Right kidney (tissue), 1 donor: Measurements from ENCODE around the gene MRGPRE.

Source experiments
- DNase-seq: peaks from one replicate; pipeline ENCODE4 v3.0.0-alpha.2; 2016

The MRGPRE gene

GRCh38 chr11:3196161-3197043 is 35.8 kb downstream of the MRGPRE start:
- no peak for DNase-seq

- no peak for DNase-seq
Measured at GRCh38 chr11:3195251-3196160, 36.7 kb downstream of the MRGPRE start.

- no peak for DNase-seq
Measured at GRCh38 chr11:3194016-3194816, 38.0 kb downstream of the MRGPRE start.

GRCh38 chr11:3193373-3194015 is 38.7 kb downstream of the MRGPRE start:
- DNase-seq = no peak

DNA sequence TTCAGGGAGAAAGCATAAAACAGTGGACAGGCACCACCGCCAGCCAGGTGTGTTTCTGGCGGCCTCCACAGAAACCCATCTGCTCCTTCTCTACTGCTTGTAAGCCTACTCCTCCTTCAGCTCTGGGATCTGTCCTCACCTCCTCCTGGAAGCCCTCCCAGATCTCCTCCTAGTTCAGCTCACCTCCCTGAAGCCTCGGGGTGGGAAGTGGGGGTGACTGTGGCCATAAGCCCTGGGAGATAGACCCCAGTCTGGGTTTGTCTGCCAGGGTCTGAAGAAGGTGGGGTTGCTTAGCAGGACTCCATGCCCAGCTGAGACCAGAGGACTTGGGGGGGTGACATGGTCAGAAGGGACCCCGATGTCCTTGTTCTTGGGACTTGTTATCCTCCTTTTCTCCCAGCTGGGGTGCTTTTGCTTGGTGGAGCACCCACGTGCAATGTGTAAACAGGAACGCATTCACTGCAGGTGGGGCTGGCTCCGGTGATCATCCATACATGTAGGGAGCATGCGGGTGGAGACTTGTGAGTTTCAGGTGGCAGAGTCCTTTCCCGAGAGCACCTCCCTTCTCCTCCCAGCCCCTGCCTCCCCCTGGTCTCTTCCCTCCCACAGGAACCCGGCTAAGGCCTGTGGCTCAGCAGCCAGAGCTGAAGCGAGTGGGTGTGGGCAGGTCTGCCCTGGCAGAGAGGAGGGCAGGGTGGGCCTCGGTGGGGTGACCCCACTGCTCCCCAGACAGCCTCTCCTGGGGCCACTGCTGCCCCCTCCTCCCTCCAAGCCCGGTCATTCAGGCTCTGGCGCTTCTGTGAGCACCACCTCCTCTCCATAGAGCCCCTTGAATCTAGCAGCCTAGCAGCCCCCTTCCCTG is 39.5 kb downstream of the MRGPRE start:
- no peak for DNase-seq

DNA sequence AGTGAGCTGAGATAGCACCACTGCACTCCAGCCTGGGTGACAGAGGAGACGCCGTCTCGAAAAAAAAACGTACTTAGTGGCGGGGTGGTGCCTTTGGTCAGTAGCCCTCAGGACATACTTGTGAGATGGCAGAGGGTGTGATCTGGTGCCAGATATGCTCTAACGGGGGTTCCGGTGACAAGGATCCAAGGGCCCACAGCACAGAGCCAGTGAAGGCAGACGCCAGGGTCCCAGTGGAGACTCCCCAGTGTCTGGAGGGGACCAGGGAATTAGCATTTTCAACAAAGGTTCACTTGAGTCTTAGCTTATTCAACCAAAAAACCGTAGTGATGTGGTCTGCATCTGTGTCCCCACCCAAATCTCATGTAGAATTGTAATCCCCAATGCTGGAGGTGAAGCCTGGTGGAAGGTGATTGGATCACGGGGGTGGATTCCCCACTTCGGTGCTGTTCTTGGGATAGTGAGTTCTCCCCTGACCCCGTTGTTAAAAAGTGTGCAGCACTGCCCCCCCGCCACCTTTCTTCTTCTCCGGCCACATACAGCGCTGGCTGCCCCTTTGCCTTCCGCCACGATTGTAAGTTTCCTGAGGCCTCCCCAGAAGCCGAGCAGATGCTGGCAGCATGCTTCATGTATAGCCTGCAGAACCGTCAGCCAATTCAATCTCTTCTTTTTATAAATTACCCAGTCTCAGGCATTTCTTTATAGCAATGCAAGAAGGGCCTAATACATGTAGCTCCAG is 40.5 kb downstream of the MRGPRE start:
- DNase-seq = no peak

DNA sequence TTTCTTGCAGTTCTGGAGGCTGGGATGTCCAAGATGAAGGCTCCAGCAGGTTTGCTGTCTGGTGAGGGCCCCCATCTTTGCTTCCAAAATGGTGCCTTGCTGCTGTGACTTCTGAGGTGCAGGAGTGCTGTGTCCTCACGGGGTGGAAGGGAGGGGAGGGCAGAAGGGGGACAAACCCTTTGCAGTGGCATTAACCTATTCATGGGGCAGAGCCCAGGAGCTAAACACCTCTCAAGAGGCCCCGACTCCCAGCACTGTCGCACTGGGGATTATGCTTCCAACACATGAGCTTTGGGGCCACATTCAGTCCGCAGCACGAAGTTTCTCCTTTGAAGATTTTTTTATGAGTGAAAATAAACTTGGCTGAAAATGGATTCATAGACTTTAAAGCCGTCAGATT is 41.6 kb downstream of the MRGPRE start:
- DNase-seq = no peak

DNA sequence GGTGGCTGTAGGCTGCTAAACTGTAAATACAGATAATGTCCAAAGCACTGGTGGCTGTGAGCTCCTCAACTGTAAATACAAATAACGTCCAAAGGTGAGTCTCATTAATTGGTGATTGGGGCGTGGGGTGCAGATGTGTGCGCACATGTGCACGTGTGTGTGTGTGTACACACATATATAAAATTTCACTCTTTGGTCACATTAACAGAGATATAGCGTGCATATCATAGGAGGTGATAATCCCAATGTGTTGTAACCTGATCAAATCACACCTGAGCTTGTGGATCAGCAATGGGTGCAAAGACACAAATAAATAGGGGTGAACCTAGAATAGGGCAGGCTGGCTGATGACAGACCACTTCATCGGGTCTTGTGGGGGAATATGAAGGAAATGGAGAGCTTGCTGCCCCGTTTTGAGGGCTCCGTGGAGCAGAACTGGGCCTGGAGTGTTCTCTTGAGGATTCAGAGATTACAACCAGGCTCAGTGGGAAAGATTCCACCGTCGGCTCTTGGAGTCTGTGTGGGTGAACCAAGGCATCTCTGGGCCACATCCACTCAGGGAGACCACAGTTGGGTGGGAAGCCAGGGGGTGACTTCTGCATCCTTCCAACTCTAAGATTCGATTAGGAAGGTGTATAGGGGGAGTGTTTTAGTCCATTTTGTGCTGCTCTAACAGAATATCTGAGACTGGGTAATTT is 42.2 kb downstream of the MRGPRE start:
- DNase-seq = no peak

GRCh38 chr11:3189196-3189843 is 42.9 kb downstream of the MRGPRE start:
- no peak for DNase-seq

DNA sequence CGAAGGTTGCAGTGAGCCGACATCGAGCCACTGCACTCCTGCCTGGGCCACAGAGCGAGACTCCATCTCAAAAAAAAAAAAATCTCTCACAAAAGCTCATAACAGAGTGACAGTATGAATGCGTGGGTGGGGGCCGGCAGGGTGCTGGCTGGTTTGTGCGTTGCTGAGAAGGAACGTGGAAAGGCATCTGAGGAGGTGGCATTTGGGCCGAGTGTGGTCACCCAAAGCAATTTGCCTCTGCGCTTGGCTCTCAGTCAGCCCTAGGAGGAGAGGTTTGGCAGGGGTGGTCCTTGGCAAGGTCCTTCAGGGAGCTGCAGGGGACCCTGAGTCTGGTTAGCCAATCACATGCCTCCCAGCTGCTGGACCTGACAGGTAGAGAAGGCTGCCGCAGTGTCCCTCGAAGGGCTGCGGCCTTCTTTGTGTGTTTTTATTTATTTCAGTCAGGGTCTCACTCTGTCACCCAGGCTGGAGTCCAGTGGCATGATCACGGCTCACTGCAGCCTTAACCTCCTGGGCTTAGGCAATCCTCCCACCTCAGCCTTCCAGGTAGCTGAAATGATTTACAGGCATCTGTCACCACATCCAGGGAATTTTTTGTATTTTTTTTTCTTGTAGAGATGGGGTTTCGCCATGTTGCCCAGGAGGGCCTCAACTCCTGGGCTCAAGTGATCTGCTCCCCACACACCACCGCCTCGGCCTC is 43.6 kb downstream of the MRGPRE start:
- DNase-seq = no peak

GRCh38 chr11:3186166-3186953 is 45.9 kb downstream of the MRGPRE start:
- no peak for DNase-seq

- DNase-seq = no peak
Measured at GRCh38 chr11:3184732-3185347, 47.4 kb downstream of the MRGPRE start.

GRCh38 chr11:3183523-3183922 is 48.7 kb downstream of the MRGPRE start:
- DNase-seq = no peak

GRCh38 chr11:3182462-3182852 is 49.8 kb downstream of the MRGPRE start:
- no peak for DNase-seq

DNA sequence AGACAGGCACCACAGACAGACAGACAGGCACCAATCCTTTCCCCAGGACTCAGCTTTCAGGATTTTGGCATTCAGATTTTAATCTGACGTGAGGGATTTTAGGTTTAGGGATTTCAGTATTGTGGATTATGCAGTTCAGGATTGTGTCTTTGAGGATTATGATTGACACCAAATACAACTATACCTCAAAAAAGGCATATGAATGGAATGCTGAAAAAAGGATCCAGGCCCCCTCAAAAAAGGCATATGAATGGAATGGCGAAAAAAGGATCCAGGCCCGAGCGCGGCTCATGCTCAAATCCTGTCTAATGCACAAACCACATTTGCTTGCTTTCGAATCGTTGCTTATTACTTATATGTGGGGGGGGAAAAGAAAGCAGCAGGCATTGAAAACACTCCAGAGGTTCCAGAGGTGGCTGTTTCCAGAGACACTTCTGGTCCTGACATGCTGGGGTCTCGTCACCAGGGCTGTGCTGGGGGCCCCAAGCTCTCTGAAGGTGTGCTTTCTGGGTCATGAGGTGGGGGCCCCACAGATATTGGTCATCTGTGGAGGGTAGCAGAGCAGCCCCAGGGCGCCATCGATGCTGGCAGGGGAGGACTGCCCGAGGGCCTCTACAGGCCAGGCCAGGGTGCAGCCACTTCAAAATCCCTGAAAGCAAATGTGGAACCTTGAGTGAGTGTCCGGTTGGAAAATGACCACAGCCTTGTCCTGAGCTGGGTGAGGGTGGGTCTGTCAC is 50.3 kb downstream of the MRGPRE start:
- no peak for DNase-seq

- no peak for DNase-seq
Measured at GRCh38 chr11:3180869-3181268, 51.3 kb downstream of the MRGPRE start.
